Thyroid gland (tissue), 4 donors: ENCODE results near the gene TSPAN8.

ENCODE experiments used
- POLR2A ChIP-seq, 2 donors: fragments of 450-650 bp; IDR thresholded peaks; one replicate each; pipeline ENCODE4 v1.6.1; 2017; ENCODE audit warnings: antibody characterized with exemption in 2 of 2, mild to moderate bottlenecking in 2 of 2, moderate library complexity in 1 of 2
- TF ChIP-seq, protein P1 (sequence below), 6 experiments: fragments of 200-600 bp in 3 of 6; fragments of 450-650 bp in 3 of 6; sonication (generic) in 3 of 6; IDR thresholded peaks; one replicate each; pipeline ENCODE4 v1.5.1; 2016 to 2019; ENCODE audit warnings: antibody characterized with exemption in 6 of 6, mild to moderate bottlenecking in 2 of 6, inconsistent platforms in 1 of 6, moderate library complexity in 1 of 6

- TF ChIP-seq, protein P1, sequence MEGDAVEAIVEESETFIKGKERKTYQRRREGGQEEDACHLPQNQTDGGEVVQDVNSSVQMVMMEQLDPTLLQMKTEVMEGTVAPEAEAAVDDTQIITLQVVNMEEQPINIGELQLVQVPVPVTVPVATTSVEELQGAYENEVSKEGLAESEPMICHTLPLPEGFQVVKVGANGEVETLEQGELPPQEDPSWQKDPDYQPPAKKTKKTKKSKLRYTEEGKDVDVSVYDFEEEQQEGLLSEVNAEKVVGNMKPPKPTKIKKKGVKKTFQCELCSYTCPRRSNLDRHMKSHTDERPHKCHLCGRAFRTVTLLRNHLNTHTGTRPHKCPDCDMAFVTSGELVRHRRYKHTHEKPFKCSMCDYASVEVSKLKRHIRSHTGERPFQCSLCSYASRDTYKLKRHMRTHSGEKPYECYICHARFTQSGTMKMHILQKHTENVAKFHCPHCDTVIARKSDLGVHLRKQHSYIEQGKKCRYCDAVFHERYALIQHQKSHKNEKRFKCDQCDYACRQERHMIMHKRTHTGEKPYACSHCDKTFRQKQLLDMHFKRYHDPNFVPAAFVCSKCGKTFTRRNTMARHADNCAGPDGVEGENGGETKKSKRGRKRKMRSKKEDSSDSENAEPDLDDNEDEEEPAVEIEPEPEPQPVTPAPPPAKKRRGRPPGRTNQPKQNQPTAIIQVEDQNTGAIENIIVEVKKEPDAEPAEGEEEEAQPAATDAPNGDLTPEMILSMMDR (IDR thresholded peaks at IDR 0.05): no peak
- no peak for TF ChIP-seq POLR2A (IDR thresholded peaks at IDR 0.05)
Measured at GRCh38 chr12:71138011-71138410, 19.8 kb downstream of the TSPAN8 start.
